Osteocyte (in vitro differentiated cells): ENCODE measurements around the gene TNFRSF1A. TPM values are rescaled to one million over a fixed set of nuclear protein-coding genes. Genes with fewer than 3 reads are reported as not detected.

ENCODE experiments used
- DNase-seq: peaks from one replicate; pipeline ENCODE4 v3.0.0; 2021; ENCODE audit warnings: mixed read lengths; ENCODE audit not compliant: unreplicated experiment; ENCODE audit errors: extremely low spot score
- H3K27ac Mint-ChIP-seq: one replicate; pipeline ENCODE4 v1.8.0; 2021; ENCODE audit warnings: mild to moderate bottlenecking, mixed read lengths; ENCODE audit not compliant: unreplicated experiment
- H3K27me3 Mint-ChIP-seq: one replicate; pipeline ENCODE4 v1.8.0; 2021; ENCODE audit warnings: mixed read lengths; ENCODE audit not compliant: unreplicated experiment
- H3K36me3 Mint-ChIP-seq: one replicate; pipeline ENCODE4 v1.8.0; 2021; ENCODE audit warnings: mixed read lengths; ENCODE audit not compliant: unreplicated experiment
- H3K4me1 Mint-ChIP-seq: one replicate; pipeline ENCODE4 v1.8.0; 2021; ENCODE audit warnings: mixed read lengths; ENCODE audit not compliant: unreplicated experiment
- H3K4me3 Mint-ChIP-seq: one replicate; pipeline ENCODE4 v1.8.0; 2021; ENCODE audit warnings: mild to moderate bottlenecking, moderate library complexity, mixed read lengths; ENCODE audit not compliant: unreplicated experiment
- H3K9me3 Mint-ChIP-seq: one replicate; pipeline ENCODE4 v1.8.0; 2021; ENCODE audit warnings: mixed read lengths; ENCODE audit not compliant: unreplicated experiment
- CTCF ChIP-seq: fragments of 200-600 bp; sonication (generic); IDR thresholded peaks from 2 replicates; pipeline ENCODE4 v1.5.0; 2021; ENCODE audit warnings: antibody characterized with exemption, mild to moderate bottlenecking, moderate library complexity
- total RNA-seq: library from RNA; stranded (reverse); gene quantifications from 2 replicates; pipeline ENCODE4 v1.2.1, GENCODE V29; 2021

Gene TNFRSF1A
- total RNA-seq, 1 donor from 2014 or later: 170 TPM

GRCh38 chr12:6310771-6311610 is 30.9 kb downstream of the TNFRSF1A start:
- Mint-ChIP-seq H3K27ac (no peak overlapping the region), H3K4me3 (peak overlapping the region; percentile 38), H3K9me3 (no peaks in the 10 kb centered on the region), H3K27me3 (no peaks in the 10 kb centered on the region), H3K36me3 (no peaks in the 10 kb centered on the region), H3K4me1 (peaks cover 30% of the 10 kb centered on the region)
- TF ChIP-seq CTCF: no peak
- no peak for DNase-seq

- no peak for TF ChIP-seq CTCF
- H3K4me1 Mint-ChIP-seq: peaks cover 18% of the 10 kb centered on the region
- H3K27ac Mint-ChIP-seq: no peak overlapping the region
- no peak overlapping the region for H3K4me3 Mint-ChIP-seq
- DNase-seq: no peak
- H3K27me3 Mint-ChIP-seq: peaks cover 10% of the 10 kb centered on the region
- H3K36me3 Mint-ChIP-seq: no peaks in the 10 kb centered on the region
- no peaks in the 10 kb centered on the region for H3K9me3 Mint-ChIP-seq
Measured at GRCh38 chr12:6307529-6307928, 34.3 kb downstream of the TNFRSF1A start.

- H3K9me3 Mint-ChIP-seq: no peaks in the 10 kb centered on the region
- TF ChIP-seq CTCF: no peak
- peaks cover 15% of the 10 kb centered on the region for H3K4me1 Mint-ChIP-seq
- no peak overlapping the region for H3K27ac Mint-ChIP-seq
- DNase-seq: no peak
- peaks cover 10% of the 10 kb centered on the region for H3K27me3 Mint-ChIP-seq
- H3K4me3 Mint-ChIP-seq: no peak overlapping the region
- no peaks in the 10 kb centered on the region for H3K36me3 Mint-ChIP-seq
Measured at GRCh38 chr12:6306599-6307220, 35.2 kb downstream of the TNFRSF1A start.

- Mint-ChIP-seq H3K36me3 (no peaks in the 10 kb centered on the region), H3K4me3 (no peak overlapping the region), H3K4me1 (peaks cover 15% of the 10 kb centered on the region), H3K27me3 (peaks cover 10% of the 10 kb centered on the region), H3K27ac (no peak overlapping the region), H3K9me3 (no peaks in the 10 kb centered on the region)
- no peak for DNase-seq
- TF ChIP-seq CTCF: no peak
Measured at GRCh38 chr12:6306151-6306550, 35.7 kb downstream of the TNFRSF1A start.

- no peak for DNase-seq
- TF ChIP-seq CTCF: no peak
- H3K4me3 Mint-ChIP-seq: no peak overlapping the region
- peaks cover 11% of the 10 kb centered on the region for H3K4me1 Mint-ChIP-seq
- no peaks in the 10 kb centered on the region for H3K9me3 Mint-ChIP-seq
- H3K27me3 Mint-ChIP-seq: peaks cover 13% of the 10 kb centered on the region
- no peak overlapping the region for H3K27ac Mint-ChIP-seq
- H3K36me3 Mint-ChIP-seq: no peaks in the 10 kb centered on the region
Measured at GRCh38 chr12:6303071-6303470, 38.8 kb downstream of the TNFRSF1A start.
